GM06990 (cell line): ENCODE data around the gene ALDH1A3.

Source experiments
- DNase-seq: peaks from one replicate; pipeline ENCODE4 v3.0.0-alpha.2; 2011; ENCODE audit not compliant: insufficient read length; ENCODE audit errors: extremely low read depth
- H3K27me3 ChIP-seq: replicated peaks from 2 replicates; pipeline ENCODE4 v1.6.0; 2011; ENCODE audit warnings: low read length; ENCODE audit not compliant: control insufficient read depth, insufficient read depth
- H3K36me3 ChIP-seq: 2 replicates; pipeline ENCODE4 v1.5.1; 2011; ENCODE audit warnings: low read length; ENCODE audit not compliant: control insufficient read depth, insufficient read depth
- H3K4me3 ChIP-seq: replicated peaks from 2 replicates; pipeline ENCODE4 v1.5.1; 2011; ENCODE audit warnings: low read depth, mild to moderate bottlenecking, control low read depth, low read length
- CTCF ChIP-seq: IDR thresholded peaks from 2 replicates; pipeline ENCODE4 v1.5.1; 2011; ENCODE audit warnings: low read length, control low read depth, mild to moderate bottlenecking, inconsistent platforms; ENCODE audit not compliant: insufficient read depth, poor library complexity, severe bottlenecking

ALDH1A3 gene

DNA sequence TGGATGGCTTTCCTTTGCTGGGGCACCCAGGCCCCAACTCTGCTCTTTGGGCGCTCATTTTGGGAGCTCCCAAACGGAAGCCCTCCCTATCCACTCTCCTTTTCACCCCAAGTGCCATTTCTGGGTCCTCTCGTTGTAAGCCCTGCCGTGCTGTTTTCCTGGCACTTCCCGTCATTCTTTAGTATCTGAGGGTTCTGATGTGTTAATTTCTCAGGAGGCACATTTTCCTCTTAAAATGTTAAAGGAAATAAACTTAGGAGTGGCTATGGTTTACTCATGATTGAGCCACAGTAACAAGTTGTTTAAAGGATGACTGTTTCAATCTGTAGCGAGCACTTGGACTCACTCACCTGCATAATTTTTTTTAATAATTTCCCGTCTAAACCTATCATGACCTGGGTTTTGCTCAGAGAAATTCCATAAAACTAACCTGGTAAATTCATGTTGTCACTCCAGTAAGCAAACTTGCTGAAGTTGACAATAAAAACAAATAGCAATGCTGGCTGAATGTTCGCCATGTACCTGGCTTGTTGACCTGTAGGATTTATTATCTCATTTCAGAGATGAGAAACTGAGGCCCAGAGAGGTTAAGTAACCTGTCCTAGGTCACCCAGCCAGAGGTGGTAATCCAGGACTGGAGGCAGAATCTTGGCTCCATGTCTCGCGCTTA, 10.6 kb downstream of the ALDH1A3 start:
- H3K36me3 ChIP-seq = no peaks in the 10 kb centered on the region
- peaks cover 3% of the 10 kb centered on the region for H3K27me3 ChIP-seq
- no peak overlapping the region for H3K4me3 ChIP-seq
- no peak for DNase-seq
- TF ChIP-seq CTCF = no peak

- no peak for TF ChIP-seq CTCF
- Histone ChIP-seq H3K27me3 (peaks cover 3% of the 10 kb centered on the region), H3K36me3 (no peaks in the 10 kb centered on the region), H3K4me3 (no peak overlapping the region)
- no peak for DNase-seq
Observed at GRCh38 chr15:100890850-100891249, 11.2 kb downstream of the ALDH1A3 start.

DNA sequence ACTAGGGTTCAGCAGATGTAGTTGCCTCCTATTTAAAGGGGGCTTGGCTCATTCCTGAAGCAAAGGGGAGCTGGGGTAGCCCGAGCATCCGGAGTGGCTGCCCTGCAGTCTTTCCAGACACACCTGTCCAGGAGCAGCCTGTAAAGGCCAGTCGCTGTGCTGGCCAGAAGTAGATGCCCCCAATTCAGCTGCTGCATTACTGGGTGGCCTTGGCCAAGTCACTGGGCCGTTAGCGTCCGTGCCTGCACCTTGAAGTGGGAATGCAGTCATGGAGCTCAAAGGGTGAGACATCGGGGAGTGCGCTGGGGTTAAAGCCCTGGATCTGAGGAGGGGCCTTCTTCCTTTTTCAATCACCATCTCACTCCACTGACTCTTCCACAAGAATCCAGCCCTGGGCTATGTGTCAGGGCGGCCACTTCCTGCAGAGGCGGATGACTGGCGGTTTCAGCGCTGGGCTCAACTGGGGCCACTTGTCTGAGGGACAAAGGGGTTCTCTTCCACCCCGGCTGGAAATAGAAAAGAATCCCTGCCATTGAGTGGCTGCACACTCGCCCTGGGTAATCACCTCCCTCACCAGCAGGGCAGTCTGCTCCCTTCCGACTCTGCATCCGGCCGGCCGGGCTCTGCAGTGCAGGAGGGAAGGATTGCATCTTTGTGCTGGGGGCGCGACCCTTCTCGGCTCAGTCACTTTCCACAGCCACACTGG, 11.8 kb downstream of the ALDH1A3 start:
- no peak for DNase-seq
- no peak for TF ChIP-seq CTCF
- H3K36me3 ChIP-seq = no peaks in the 10 kb centered on the region
- no peak overlapping the region for H3K4me3 ChIP-seq
- peaks cover 1% of the 10 kb centered on the region for H3K27me3 ChIP-seq

- no peak for DNase-seq
- Histone ChIP-seq H3K4me3 (no peak overlapping the region), H3K36me3 (no peaks in the 10 kb centered on the region), H3K27me3 (peaks cover 1% of the 10 kb centered on the region)
- TF ChIP-seq CTCF = no peak
Observed at GRCh38 chr15:100892013-100892355, 12.4 kb downstream of the ALDH1A3 start.

DNA sequence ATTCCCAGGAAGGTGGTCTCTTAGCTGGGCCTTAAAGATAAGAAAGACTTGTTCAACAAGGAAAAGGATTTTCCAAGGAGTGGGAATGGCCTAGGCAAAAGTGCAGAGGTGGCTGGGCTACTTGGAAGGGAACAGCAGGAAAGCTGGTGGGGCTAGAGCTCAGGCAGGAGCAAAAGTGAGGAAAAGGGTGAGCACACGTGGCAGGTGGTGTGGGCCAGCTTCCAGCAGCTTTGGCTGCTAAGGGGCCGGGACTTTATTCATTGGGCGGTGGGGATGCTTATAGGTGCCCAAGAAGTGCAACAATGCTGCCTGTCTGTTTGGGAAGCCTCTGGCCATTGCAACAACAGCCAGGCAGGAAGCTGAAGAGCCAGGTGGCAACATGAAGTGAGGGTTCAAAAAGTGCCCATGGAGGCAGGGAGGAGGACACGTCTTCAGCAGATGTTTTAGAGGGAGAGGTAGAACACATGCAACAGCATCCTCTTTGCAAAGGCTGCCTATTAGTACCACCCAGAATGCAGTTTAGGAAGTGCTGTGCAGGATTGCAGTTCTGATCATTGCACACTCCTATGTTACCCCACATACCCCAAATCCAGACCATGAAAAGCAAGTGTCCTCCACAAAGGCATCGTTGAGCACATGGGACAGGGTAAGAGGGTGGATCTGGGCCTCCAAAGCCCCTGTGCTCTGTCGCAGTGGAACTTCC, 13.8 kb downstream of the ALDH1A3 start:
- no peaks in the 10 kb centered on the region for H3K36me3 ChIP-seq
- TF ChIP-seq CTCF = no peak
- no peak overlapping the region for H3K4me3 ChIP-seq
- peaks cover 1% of the 10 kb centered on the region for H3K27me3 ChIP-seq
- DNase-seq = no peak
